GM18951 (cell line): ENCODE measurements around the gene LDB1.

ENCODE experiments used
- POLR2A ChIP-seq: IDR thresholded peaks from 4 replicates; pipeline ENCODE4 v1.6.1; 2011; ENCODE audit warnings: mild to moderate bottlenecking; ENCODE audit not compliant: insufficient read length, insufficient read depth; ENCODE audit errors: extremely low read depth
- in situ Hi-C: fragments of 300-500 bp; cut with MboI; formaldehyde crosslinking; loops from one replicate; pipeline ENCODE4 v1.12.0; 2022; ENCODE audit warnings: low sequenced_read_pairs, mixed read lengths, inconsistent platforms; ENCODE audit not compliant: unreplicated experiment

The LDB1 gene

GRCh38 chr10:102120142-102120990, at the start of gene LDB1:
Gene LDB1 (minus strand): TSS chr10:102120368. CDS start chr10:102120110, 258 bp downstream.
- in situ Hi-C loops = no loop called here
- TF ChIP-seq POLR2A = peak; percentile 72

GRCh38 chr10:102167861-102168260, 47.7 kb upstream of the LDB1 start:
- in situ Hi-C loops = loop anchor here (10.0 kb wide), 1 partner anchor 187 kb away; no protein-coding TSS in a partner anchor
- no peak for TF ChIP-seq POLR2A

DNA sequence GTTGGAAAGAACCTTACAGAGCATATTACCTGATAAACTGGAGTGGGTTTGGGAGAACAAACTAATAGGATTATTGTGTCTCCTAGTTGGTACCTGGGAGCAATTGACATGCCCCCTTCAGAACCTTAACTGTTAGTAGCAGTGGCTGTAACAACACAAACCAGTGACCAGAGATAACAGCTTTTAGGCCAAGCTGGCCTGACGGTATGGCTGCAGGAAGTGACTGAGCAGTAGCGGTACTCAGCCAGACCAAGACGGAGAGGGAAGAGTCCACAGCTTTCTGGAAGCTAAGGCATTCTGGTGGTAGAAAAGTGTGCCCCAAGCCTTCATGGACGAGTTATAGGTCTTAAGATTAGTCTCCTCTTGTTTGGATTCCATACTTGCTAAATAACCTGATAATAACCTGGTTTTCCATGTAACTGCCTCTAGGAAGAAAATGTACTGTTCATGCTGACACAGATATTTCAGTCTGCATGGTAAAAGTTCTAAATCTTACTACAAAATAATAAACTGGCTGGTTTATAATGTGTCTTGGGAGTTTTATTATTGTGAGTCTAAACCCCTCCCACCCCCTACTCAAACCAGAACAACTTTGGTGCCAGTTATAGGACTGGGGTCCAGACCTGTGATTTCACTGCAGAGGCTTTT, 43.3 kb upstream of the LDB1 start:
- in situ Hi-C loops = loop anchor here (10.0 kb wide), 1 partner anchor 191 kb away; no protein-coding TSS in a partner anchor
- no peak for TF ChIP-seq POLR2A

- in situ Hi-C loops = loop anchor here (10.0 kb wide), 1 partner anchor 195 kb away; no protein-coding TSS in a partner anchor
- TF ChIP-seq POLR2A = no peak
Measured at GRCh38 chr10:102159831-102160230, 39.7 kb upstream of the LDB1 start.

DNA sequence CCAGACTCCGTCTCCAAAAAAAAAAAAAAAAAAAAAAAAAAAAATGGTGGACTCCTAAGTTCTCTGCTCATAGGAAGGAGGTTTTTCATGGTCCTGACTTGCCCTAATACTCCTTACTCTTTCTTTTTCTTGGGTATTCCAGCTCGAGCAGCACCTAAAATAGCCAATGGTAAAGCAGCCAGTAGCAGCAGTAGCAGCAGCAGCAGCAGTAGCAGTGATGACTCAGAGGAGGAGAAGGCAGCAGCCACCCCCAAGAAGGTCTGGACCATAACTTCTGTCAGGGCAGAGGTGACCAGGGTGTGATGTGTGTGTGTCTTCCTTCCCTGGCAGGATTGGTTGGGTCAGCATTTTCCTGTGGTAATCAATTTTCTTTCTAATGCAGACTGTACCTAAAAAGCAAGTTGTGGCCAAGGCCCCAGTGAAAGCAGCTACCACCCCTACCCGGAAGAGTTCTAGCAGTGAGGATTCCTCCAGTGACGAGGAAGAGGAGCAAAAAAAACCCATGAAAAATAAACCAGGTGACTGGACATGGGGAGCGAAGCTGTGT, 39.0 kb upstream of the LDB1 start:
- no peak for TF ChIP-seq POLR2A
- in situ Hi-C loops = no loop called here

DNA sequence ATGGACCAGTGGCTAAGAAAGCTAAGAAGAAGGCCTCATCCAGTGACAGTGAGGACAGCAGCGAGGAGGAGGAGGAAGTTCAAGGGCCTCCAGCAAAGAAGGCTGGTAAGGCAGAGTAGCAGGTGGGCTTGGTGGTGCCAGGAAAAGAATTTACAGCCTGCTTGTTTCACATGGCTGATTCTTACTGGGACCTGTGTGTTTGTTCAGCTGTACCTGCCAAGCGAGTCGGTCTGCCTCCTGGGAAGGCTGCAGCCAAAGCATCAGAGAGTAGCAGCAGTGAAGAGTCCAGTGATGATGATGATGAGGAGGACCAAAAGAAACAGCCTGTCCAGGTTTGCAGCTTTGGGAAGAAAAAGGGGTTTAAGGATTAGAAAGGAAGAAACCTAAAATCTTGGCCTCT, 37.1 kb upstream of the LDB1 start:
- in situ Hi-C loops = no loop called here
- TF ChIP-seq POLR2A = no peak

DNA sequence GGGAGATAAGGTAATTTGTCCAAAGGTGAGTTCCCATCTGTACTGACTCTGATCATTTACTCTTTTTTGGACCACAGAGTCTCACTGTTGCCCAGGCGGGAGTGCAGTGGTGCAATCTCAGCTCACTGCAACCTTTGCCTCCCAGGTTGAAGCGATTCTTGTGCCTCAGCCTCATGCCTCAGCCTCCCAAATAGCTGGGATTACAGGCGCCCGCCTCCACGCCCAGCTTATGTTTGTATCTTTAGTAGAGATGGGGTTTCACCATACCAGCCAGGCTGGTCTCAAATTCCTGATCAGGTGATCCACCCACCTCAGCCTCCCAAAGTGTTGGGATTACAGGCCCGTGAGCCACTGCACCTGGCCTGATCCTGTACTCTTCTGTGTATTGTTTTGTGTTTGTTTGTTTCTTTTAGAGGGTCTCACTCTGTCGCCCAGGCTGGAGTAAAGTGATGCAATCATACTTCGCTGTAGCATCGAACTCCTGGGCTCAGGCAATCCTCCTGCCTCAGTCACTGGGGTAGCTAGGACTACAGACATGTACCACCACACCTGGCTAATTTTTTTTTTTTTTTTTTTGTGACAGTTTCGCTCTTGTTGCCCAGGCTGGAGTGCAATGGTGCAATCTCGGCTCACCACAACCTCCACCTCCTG, 34.4 kb upstream of the LDB1 start:
- no peak for TF ChIP-seq POLR2A
- in situ Hi-C loops = no loop called here

- in situ Hi-C loops = no loop called here
- no peak for TF ChIP-seq POLR2A
Measured at GRCh38 chr10:102153093-102153620, 33.0 kb upstream of the LDB1 start.

DNA sequence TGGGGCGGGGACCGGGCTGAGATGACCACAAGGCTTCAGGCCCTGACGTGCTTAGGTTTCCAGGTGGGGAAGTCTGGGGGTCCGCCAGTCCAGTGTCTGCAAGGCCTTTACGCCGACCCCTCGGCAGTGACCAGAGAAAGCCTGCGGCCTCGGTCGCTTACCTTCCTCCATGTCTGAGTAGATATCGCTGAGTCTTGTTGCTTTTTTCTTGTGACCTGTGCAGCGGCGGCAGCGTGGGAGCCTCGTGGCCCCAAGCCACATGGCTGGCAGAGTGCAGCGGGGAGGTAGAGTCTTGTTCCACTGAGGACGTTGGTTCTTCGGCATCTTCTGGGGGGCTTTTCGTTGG, 32.4 kb upstream of the LDB1 start:
- no peak for TF ChIP-seq POLR2A
- in situ Hi-C loops = no loop called here

DNA sequence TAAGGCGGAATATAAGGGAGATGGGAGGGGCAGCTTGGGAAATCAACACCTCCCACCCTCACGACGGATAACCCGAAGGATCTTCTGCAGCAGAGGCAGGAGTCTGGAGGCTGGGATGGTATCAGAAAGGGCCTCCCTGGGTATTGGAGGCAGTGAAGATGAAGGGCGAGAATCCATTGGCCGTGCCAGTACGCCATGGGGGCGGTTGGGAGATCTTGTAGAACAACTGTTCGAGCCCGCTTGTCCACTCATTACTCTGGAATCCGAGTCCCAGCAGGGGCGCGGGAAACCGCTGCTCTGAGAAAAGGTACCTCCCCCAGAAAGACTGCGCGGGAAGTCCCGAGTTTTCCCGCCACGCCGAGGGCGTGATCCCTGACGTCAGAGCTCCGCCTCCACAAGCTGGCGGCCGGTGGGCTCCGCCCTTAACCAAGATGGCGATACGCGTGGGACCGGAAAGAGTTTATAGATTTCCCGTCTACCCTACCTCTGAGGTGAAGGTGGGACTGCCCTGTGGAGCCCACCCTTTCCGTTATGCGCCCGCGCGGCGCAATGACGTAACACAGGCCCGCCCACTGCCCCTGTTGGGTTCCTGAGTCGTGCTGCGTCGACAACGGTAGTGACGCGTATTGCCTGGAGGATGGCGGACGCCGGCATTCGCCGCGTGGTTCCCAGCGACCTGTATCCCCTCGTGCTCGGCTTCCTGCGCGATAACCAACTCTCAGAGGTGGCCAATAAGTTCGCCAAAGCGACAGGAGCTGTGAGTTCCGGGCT, 31.8 kb upstream of the LDB1 start, which contains the start of gene NOLC1:
Gene NOLC1 (plus strand): TSS at position 616 of the 771 bp plus-strand sequence. CDS start 22 bp downstream, at position 638.
- TF ChIP-seq POLR2A = peak; percentile 94
- in situ Hi-C loops = no loop called here

DNA sequence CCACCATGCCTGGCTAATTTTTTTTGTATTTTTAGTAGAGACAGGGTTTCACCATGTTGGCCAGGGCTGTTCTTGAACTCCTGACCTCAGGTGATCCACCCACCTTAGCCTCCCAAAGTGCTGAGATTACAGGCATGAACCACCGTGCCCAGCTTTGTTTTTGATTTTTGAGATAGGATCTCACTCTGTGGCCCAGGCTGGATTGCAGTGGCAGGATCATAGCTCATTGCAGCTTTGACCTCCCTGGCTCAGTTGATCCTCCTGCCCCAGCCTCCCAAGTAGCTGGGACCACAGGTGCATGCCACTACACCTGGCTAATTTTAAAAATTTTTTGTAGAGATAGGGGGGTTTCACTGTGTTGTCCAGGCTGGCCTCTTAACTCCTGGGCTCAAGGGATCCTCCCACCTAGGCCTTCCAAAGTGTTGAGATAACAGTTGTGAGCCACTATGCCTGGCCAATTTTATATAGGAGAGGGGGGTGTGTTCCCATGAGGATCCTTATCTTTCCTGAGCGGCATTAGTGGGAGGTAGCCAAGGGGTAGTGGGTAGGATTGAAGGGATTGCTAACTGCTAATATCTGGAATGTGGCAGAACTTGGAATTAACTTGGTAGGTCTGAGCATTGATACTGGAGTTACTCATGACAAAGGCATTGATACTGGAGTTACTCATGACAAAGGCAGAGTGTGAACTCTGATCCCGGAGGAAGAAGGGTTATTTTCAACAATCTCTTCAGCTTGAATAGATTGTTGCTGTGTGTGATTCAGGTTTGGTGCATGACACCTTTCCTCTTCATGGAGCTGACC, 31.0 kb upstream of the LDB1 start:
- no peak for TF ChIP-seq POLR2A
- in situ Hi-C loops = no loop called here
